HUES6 (cell line): Measurements from ENCODE around the gene OR10P1.
"Not testable (repeated sequence)": the region's sequence is repeated elsewhere in the genome, so short reads cannot be mapped to it uniquely, and the experiment has no call there.

Experiments
- H3K27ac ChIP-seq: 2 replicates; pipeline ENCODE4 v1.7.0; 2013; ENCODE audit warnings: low read depth, mild to moderate bottlenecking, low read length, inconsistent platforms
- H3K27me3 ChIP-seq: 2 replicates; pipeline ENCODE4 v1.6.1; 2013; ENCODE audit warnings: low read length; ENCODE audit not compliant: control insufficient read depth, insufficient read depth
- H3K36me3 ChIP-seq: 2 replicates; pipeline ENCODE4 v1.6.1; 2013; ENCODE audit warnings: low read length; ENCODE audit not compliant: control insufficient read depth, insufficient read depth
- H3K4me1 ChIP-seq: 2 replicates; pipeline ENCODE4 v1.6.1; 2013; ENCODE audit warnings: low read length; ENCODE audit not compliant: control insufficient read depth, insufficient read depth
- H3K4me3 ChIP-seq: 2 replicates; pipeline ENCODE4 v1.5.1; 2013; ENCODE audit warnings: low read depth, low read length
- H3K9ac ChIP-seq: one replicate; pipeline ENCODE4 v1.6.1; 2013; ENCODE audit warnings: mild to moderate bottlenecking, low read length
- H3K9me3 ChIP-seq: 2 replicates; pipeline ENCODE4 v1.6.1; 2013; ENCODE audit warnings: low read depth, low read length; ENCODE audit not compliant: control insufficient read depth, insufficient read depth

The OR10P1 gene

GRCh38 chr12:55631056-55631455 is 5.6 kb upstream of the OR10P1 start:
- Histone ChIP-seq H3K4me1 (no peaks in the 10 kb centered on the region), H3K36me3 (no peaks in the 10 kb centered on the region)

DNA sequence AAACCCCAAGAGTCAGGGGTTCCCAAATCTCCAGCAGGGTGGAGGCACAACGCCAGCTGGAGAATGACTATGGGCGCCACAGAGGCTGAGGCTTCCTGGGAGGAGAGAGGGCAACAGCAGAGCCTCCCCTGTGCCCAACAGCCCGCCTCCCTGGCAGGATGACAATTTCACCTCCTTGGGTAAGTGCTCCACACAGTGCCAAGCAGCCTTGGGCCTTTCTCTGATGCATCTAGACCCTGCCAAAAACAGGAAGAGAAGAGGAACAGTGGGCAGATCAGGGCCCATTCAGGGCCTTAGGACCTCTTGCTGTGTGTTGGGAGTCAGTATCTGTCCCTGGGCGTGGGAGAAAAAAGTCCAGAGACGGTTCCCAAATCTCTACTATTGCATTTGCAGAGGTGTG is 5.0 kb upstream of the OR10P1 start:
- Histone ChIP-seq H3K36me3 (no peaks in the 10 kb centered on the region), H3K9me3 (no peaks in the 10 kb centered on the region), H3K4me1 (no peaks in the 10 kb centered on the region), H3K27me3 (no peaks in the 10 kb centered on the region; the same call in 1 of the 2 replicates), H3K9ac (no peak overlapping the region), H3K27ac (no peak overlapping the region), H3K4me3 (no peak overlapping the region)

More at GRCh38 chr12:55631056-55631455, 5.6 kb upstream of the OR10P1 start:
- no peaks in the 10 kb centered on the region; the same call in 1 of the 2 replicates for H3K27me3 ChIP-seq
- no peaks in the 10 kb centered on the region for H3K9me3 ChIP-seq
- no peak overlapping the region for H3K9ac ChIP-seq
- no peak overlapping the region for H3K4me3 ChIP-seq
- H3K27ac ChIP-seq = no peak overlapping the region

GRCh38 chr12:55633151-55633550 is 3.5 kb upstream of the OR10P1 start:
- H3K36me3 ChIP-seq = no peaks in the 10 kb centered on the region
- no peak overlapping the region for H3K9ac ChIP-seq
- H3K9me3 ChIP-seq = no peaks in the 10 kb centered on the region
- H3K4me1 ChIP-seq = no peaks in the 10 kb centered on the region
- peaks cover 5% of the 10 kb centered on the region; the same call in 1 of the 2 replicates for H3K27me3 ChIP-seq
- no peak overlapping the region for H3K4me3 ChIP-seq
- no peak overlapping the region for H3K27ac ChIP-seq

GRCh38 chr12:55636116-55636655 is 506 bp upstream of the OR10P1 start:
- Histone ChIP-seq H3K4me3 (no peak overlapping the region), H3K27ac (no peak overlapping the region)

DNA sequence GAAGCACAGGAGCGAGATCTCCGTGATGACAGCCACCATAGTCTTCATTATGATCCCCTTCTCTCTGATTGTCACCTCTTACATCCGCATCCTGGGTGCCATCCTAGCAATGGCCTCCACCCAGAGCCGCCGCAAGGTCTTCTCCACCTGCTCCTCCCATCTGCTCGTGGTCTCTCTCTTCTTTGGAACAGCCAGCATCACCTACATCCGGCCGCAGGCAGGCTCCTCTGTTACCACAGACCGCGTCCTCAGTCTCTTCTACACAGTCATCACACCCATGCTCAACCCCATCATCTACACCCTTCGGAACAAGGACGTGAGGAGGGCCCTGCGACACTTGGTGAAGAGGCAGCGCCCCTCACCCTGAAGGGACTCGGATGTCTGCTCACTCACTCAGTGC is 775 bp downstream of the OR10P1 start:
- peaks cover 8% of the 10 kb centered on the region; the same call in 1 of the 2 replicates for H3K27me3 ChIP-seq
- H3K4me3 ChIP-seq = no peak overlapping the region
- no peaks in the 10 kb centered on the region for H3K36me3 ChIP-seq

More at GRCh38 chr12:55636116-55636655, 506 bp upstream of the OR10P1 start:
- Histone ChIP-seq H3K36me3 (no peaks in the 10 kb centered on the region), H3K4me1 (no peaks in the 10 kb centered on the region), H3K9me3 (no peaks in the 10 kb centered on the region), H3K9ac (no peak overlapping the region), H3K27me3 (peaks cover 8% of the 10 kb centered on the region; the same call in 1 of the 2 replicates)

DNA sequence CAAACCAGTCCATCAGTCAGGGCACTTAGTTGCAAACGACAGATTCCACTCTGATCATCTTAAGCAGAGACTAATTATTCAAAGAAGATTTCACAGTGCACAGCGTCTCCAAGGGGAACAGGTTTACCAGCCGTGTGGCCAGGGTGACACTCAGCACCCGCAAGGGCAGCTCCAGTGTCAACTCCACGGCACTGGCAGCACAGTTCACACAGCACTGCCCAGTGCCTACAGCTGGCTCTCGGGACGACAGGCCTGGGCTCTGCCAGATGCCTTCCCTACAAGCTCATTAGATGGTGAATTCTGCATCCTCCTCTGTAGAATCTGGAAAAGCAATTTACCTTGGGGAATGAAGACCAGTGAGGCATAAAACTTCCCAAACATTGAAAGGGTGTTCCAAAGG is 4.9 kb downstream of the OR10P1 start:
- no peak overlapping the region for H3K27ac ChIP-seq
- no peak overlapping the region for H3K9ac ChIP-seq
- H3K4me1 ChIP-seq = no peaks in the 10 kb centered on the region
- peaks cover 8% of the 10 kb centered on the region; the same call in 1 of the 2 replicates for H3K27me3 ChIP-seq
- no peaks in the 10 kb centered on the region for H3K36me3 ChIP-seq
- 0 out of 2 replicates have a peak, but pooled peaks cover under 1% of the 10 kb centered on the region for H3K9me3 ChIP-seq
- H3K4me3 ChIP-seq = no peak overlapping the region

More for the DNA sequence above, 775 bp downstream of the OR10P1 start:
- Histone ChIP-seq H3K4me1 (no peaks in the 10 kb centered on the region), H3K27ac (no peak overlapping the region), H3K9me3 (no peaks in the 10 kb centered on the region), H3K9ac (no peak overlapping the region)

- no peak overlapping the region for H3K9ac ChIP-seq
- H3K36me3 ChIP-seq = no peaks in the 10 kb centered on the region
- 0 out of 2 replicates have a peak, but pooled peaks cover 7% of the 10 kb centered on the region for H3K9me3 ChIP-seq
- no peak overlapping the region for H3K27ac ChIP-seq
- H3K27me3 ChIP-seq = peaks cover 4% of the 10 kb centered on the region; the same call in 1 of the 2 replicates
- no peak overlapping the region for H3K4me3 ChIP-seq
- H3K4me1 ChIP-seq = no peaks in the 10 kb centered on the region
Observed at GRCh38 chr12:55642267-55642666, 5.6 kb downstream of the OR10P1 start.

DNA sequence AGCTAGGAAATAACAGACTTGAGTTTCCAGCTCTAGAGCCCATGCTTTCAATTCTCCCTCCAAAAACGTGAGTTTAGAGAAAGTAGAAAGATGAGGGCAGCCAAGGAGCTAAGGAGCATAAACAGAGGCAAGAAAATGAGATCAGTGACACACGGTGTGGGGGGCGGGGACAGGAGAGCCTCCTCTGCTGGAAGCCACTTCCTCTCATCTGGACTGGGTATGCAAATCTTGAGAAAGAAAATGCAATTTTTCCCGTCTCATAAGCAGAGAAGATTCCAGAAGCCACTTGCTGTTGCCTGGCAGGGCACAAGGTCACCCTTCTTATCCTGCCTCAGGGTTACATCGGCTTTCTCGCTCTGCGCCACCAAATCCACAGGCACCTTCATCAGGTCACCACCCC is 6.0 kb downstream of the OR10P1 start:
- H3K36me3 ChIP-seq = no peaks in the 10 kb centered on the region
- 0 out of 2 replicates have a peak, but pooled peaks cover 7% of the 10 kb centered on the region for H3K9me3 ChIP-seq
- no peak overlapping the region for H3K4me3 ChIP-seq
- no peaks in the 10 kb centered on the region for H3K4me1 ChIP-seq
- peaks cover 3% of the 10 kb centered on the region; the same call in 1 of the 2 replicates for H3K27me3 ChIP-seq
- no peak overlapping the region for H3K27ac ChIP-seq
- no peak overlapping the region for H3K9ac ChIP-seq

DNA sequence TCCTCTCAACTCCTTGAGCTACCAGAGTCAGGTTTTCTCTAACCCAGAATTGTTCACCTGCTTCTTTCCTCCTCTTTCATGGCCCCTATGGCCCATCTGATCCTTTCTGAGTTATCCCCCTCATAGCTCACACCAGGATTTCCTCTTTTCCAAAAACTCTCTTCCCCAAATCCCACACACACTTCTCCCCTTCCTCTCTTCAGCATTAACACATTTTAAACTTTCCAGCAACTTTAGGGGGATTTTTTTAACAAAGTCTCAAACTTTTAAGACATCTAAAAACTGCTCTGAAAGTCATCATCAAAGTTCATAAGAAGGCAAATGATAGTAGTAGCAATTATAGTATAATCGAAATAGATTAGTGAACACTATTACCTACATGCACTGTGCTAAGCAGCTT is 7.9 kb downstream of the OR10P1 start:
- Histone ChIP-seq H3K9ac (no peak overlapping the region), H3K4me3 (no peak overlapping the region), H3K27me3 (no peaks in the 10 kb centered on the region), H3K27ac (no peak overlapping the region), H3K36me3 (no peaks in the 10 kb centered on the region), H3K4me1 (no peaks in the 10 kb centered on the region), H3K9me3 (peaks cover 13% of the 10 kb centered on the region; the same call in 1 of the 2 replicates)

- H3K9ac ChIP-seq = no peak overlapping the region
- H3K4me1 ChIP-seq = no peaks in the 10 kb centered on the region
- no peaks in the 10 kb centered on the region for H3K36me3 ChIP-seq
- H3K9me3 ChIP-seq = peaks cover 18% of the 10 kb centered on the region; the same call in 1 of the 2 replicates
- no peak overlapping the region for H3K4me3 ChIP-seq
- H3K27me3 ChIP-seq = no peaks in the 10 kb centered on the region
- H3K27ac ChIP-seq = no peak overlapping the region
Observed at GRCh38 chr12:55647027-55647426, 10.3 kb downstream of the OR10P1 start.

DNA sequence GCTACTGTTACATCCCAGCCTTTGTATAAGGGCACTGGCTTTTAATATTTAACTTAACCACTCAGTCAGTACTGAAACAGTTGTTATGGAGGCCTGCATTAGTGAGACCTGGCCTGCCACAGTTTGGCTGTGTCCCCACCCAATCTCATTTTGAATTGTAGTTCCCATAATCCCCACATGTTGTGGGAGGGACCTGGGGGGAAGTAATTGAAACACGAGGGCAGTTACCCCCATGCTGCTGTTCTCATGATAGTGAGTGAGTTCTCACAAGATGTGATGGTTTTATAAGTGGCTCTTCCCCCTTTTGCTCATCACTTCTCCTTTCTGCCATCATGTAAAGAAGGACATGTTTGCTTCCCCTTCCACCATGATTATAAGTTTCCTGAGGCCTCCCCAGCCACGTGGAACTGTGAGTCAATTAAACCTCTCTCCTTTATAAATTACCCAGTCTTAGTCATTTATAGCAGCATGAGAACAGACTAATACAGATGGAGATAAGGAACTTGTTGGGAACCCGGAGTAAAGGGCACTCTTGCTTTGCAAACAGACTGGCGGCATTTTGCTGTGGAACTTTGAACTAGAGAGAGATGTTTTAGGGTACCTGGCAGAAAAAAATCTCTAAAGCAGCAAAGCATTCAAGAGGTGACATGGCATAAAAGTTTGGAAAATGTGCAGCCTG is 14.1 kb downstream of the OR10P1 start:
- H3K27ac ChIP-seq, H3K4me3 ChIP-seq, H3K36me3 ChIP-seq, H3K27me3 ChIP-seq, H3K4me1 ChIP-seq, H3K9ac ChIP-seq: not testable (repeated sequence)
- peaks cover 21% of the 10 kb centered on the region for H3K9me3 ChIP-seq
